Measurements from ENCODE around the gene CIB4. TPM values are rescaled to one million over a fixed set of nuclear protein-coding genes. Genes with fewer than 3 reads are reported as not detected.
"Not testable (repeated sequence)": the region's sequence is repeated elsewhere in the genome, so short reads cannot be mapped to it uniquely, and the experiment has no call there.

CIB4 gene
- total and polyA plus RNA-seq, 7 donors, result not detected

DNA sequence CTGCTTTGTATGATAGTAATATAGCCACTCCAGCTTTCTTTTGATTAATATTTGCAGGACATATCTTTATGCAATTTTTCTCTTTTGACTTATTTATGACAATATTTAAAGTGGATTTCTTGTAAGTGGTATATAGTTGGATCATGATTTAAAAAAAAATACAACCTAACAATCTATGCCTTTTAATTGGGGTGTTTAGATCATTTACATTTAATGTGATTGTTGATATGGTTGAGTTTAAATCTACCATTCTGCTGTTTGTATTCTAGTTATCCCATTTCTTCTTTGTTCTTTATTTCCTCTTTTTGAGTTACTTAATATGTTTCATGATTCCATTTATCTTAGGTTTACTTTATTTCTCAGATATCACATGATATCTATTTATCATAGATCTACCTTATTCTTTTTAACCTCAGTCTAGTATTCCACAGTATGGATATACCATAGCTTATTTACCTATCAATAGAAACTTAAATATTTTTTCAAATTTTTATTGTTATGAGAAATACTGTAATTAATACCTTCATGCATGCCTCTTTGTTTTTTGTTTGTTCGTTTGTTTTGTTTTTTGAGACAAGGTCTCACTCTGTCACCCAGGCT lies 19.3 kb upstream of the CIB4 start:
- 80 to 86% (median 84%) methylated on average over 1 of the region's 1 CpG for WGBS, 3 donors

DNA sequence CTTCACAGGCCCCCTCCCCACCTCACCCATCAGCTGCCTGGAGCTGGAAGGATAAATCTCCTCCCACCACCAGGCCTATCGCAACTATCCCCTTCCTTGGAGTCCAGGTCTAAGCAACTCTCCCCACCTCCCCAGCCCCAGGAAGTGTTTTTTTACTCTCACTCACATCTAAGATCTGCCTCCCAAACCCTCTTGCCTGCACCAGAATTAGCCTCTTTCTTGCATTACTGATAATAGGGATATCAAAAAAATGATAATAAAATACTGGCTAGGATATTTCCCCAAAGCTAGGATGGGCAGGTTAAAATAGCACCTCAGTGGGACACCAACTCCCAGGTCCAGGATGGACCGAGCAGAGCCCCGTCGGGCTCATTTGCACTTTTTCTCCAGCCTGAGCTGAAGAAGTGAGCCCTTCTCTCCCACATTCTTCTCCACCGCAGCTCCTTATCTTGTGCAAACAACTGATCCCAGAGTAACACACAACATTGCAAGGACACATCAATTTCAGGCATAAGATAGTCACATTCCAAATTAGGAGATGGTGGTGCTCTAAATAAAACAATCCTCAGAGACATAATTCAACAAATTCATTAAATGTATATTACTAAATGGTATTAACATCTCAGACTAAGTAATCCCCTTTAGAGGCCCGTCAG lies 17.7 kb upstream of the CIB4 start:
- Histone ChIP-seq H3K4me3 (no peak overlapping the region), H3K27ac (no peak overlapping the region), H3K9me3 (peaks cover 18% of the 10 kb centered on the region), H3K36me3 (ENCODE audit: insufficient read depth in 1 of 2, low read depth in 1 of 2) (no peaks in the 10 kb centered on the region), H3K4me1 (no peaks in the 10 kb centered on the region), H3K27me3 (ENCODE audit: insufficient read depth in 3 of 3, low read length in 2 of 3) (peaks cover 0 to 2% (median 0%) of the 10 kb centered on the region in 3 donors)
- DNase-seq (no peak), ATAC-seq (no peak)
- WGBS, 3 donors, result 85 to 86% (median 85%) methylated on average over 6 of the region's 6 CpGs
- intact Hi-C loops (cut with DNase I), result no loop called here
- TF ChIP-seq CTCF (IDR thresholded peaks at IDR 0.05), result no peak

More for the DNA sequence above, 19.3 kb upstream of the CIB4 start:
- ATAC-seq (no peak), DNase-seq (no peak)
- TF ChIP-seq CTCF (IDR thresholded peaks at IDR 0.05), result no peak
- intact Hi-C loops (cut with DNase I), result no loop called here
- H3K4me1 ChIP-seq, result no peaks in the 10 kb centered on the region
- peaks cover 19% of the 10 kb centered on the region for H3K9me3 ChIP-seq
- H3K36me3 ChIP-seq (ENCODE audit: insufficient read depth in 1 of 2, low read depth in 1 of 2), result no peaks in the 10 kb centered on the region
- no peak overlapping the region for H3K4me3 ChIP-seq
- H3K27me3 ChIP-seq (ENCODE audit: insufficient read depth in 3 of 3, low read length in 2 of 3), result peaks cover 0 to 7% (median 0%) of the 10 kb centered on the region in 3 donors
- H3K27ac ChIP-seq, result no peak overlapping the region

DNA sequence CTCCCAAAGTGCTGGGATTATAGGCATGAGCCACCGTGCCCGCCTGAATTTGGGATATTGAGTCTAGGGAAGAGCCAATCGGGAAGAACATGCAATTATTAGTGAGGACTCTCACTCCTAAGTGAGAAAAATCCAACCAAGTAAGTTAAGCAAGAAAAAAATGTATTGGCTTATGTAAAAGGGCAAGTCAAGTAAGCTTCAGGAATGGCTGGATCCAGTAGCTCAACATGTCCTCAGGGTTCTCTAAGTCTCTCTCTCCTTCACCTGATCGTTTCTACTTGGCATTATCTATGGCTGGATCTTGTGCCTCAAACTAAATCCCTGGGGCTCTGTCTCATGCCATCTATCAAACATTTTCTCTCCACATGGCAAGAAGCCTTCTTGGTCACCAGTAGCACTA lies 16.1 kb upstream of the CIB4 start:
- H3K4me1 ChIP-seq, result no peaks in the 10 kb centered on the region
- TF ChIP-seq CTCF (IDR thresholded peaks at IDR 0.05), result no peak
- WGBS, 3 donors, result 71 to 85% (median 74%) methylated on average over 4 of the region's 4 CpGs

GRCh38 chr2:26655611-26656195 lies 14.5 kb upstream of the CIB4 start:
- Histone ChIP-seq H3K36me3 (ENCODE audit: insufficient read depth in 1 of 2, low read depth in 1 of 2) (no peaks in the 10 kb centered on the region), H3K27ac (no peak overlapping the region), H3K9me3 (peaks cover 13% of the 10 kb centered on the region), H3K4me3 (no peak overlapping the region), H3K4me1 (no peaks in the 10 kb centered on the region), H3K27me3 (ENCODE audit: insufficient read depth in 3 of 3, low read length in 2 of 3) (no peaks in the 10 kb centered on the region)
- intact Hi-C loops (cut with DNase I), result no loop called here
- no peak for TF ChIP-seq CTCF (IDR thresholded peaks at IDR 0.05)
- WGBS, 3 donors, result 83 to 87% (median 86%) methylated on average over 9 of the region's 9 CpGs
- ATAC-seq (no peak), DNase-seq (no peak)

More for the DNA sequence above, 16.1 kb upstream of the CIB4 start:
- no peak for ATAC-seq
- no peak overlapping the region for H3K27ac ChIP-seq
- no peaks in the 10 kb centered on the region for H3K36me3 ChIP-seq (ENCODE audit: insufficient read depth in 1 of 2, low read depth in 1 of 2)
- intact Hi-C loops (cut with DNase I), result no loop called here
- no peak overlapping the region for H3K4me3 ChIP-seq
- no peak for DNase-seq
- no peaks in the 10 kb centered on the region for H3K27me3 ChIP-seq (ENCODE audit: insufficient read depth in 3 of 3, low read length in 2 of 3)
- H3K9me3 ChIP-seq, result peaks cover 18% of the 10 kb centered on the region

DNA sequence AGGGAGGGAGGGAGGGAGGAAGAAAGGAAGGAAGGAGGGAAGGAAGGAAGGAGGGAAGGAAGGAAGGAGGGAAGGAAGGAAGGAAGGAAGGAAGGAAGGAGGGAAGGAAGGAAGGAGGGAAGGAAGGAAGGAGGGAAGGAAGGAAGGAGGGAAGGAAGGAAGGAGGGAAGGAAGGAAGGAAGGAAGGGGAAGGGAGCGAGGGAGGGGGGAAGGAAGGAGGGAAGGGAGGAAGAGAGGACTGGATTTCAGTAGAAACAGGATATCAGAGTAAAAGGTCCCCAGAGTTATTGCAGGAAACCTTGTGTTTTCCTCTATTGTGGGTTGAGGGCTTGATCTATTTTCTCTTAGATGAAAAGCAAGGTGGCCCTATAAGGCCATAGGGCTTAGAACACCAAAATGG lies 14.0 kb upstream of the CIB4 start:
- H3K9me3 ChIP-seq; H3K4me1 ChIP-seq; ATAC-seq; H3K27me3 ChIP-seq (ENCODE audit: insufficient read depth in 3 of 3, low read length in 2 of 3); H3K27ac ChIP-seq; DNase-seq; H3K4me3 ChIP-seq; H3K36me3 ChIP-seq (ENCODE audit: insufficient read depth in 1 of 2, low read depth in 1 of 2); intact Hi-C loops (cut with DNase I): not testable (repeated sequence)
- 0 to 70% (median 57%) methylated on average over 1 of the region's 1 CpG for WGBS, 3 donors

Measured in psoas muscle (tissue), 8 donors.